Measurements from ENCODE around the gene NOVA2.
"Not testable (repeated sequence)": the region's sequence is repeated elsewhere in the genome, so short reads cannot be mapped to it uniquely, and the experiment has no call there.

Gene NOVA2

GRCh38 chr19:45899919-45900589, 73.6 kb downstream of the NOVA2 start:
- ATAC-seq: no peak
- no peak for TF ChIP-seq CSDC2 (CRISPR knock-in tag; IDR thresholded peaks at IDR 0.05)
- TF ChIP-seq PATZ1 (CRISPR knock-in tag; IDR thresholded peaks at IDR 0.05; ENCODE audit: borderline replicate concordance): no peak
- no peak for TF ChIP-seq POU6F1 (CRISPR knock-in tag; IDR thresholded peaks at IDR 0.05; ENCODE audit: borderline replicate concordance, low read depth)
- TF ChIP-seq PPARA (CRISPR knock-in tag; IDR thresholded peaks at IDR 0.05; ENCODE audit: borderline replicate concordance): no peak
- no peak for TF ChIP-seq TOX (CRISPR knock-in tag; IDR thresholded peaks at IDR 0.05; ENCODE audit: borderline replicate concordance)
- TF ChIP-seq BACH2 (CRISPR knock-in tag; IDR thresholded peaks at IDR 0.05; ENCODE audit: borderline replicate concordance): no peak

GRCh38 chr19:45899253-45899652, 74.4 kb downstream of the NOVA2 start:
- no peak for ATAC-seq
- no peak for TF ChIP-seq ZFP30 (CRISPR knock-in tag; IDR thresholded peaks at IDR 0.05)

GRCh38 chr19:45897261-45897812, 76.3 kb downstream of the NOVA2 start:
- ATAC-seq: no peak
- TF ChIP-seq BACH2 (CRISPR knock-in tag; IDR thresholded peaks at IDR 0.05; ENCODE audit: borderline replicate concordance) (no peak), PPARA (CRISPR knock-in tag; IDR thresholded peaks at IDR 0.05; ENCODE audit: borderline replicate concordance) (no peak)

GRCh38 chr19:45895983-45896599, 77.6 kb downstream of the NOVA2 start:
- ATAC-seq: not testable (repeated sequence)

- TF ChIP-seq ZNF565 (CRISPR knock-in tag; conservative IDR thresholded peaks at IDR 0.05; ENCODE audit: low read depth): no peak
- TF ChIP-seq POU6F1 (CRISPR knock-in tag; IDR thresholded peaks at IDR 0.05; ENCODE audit: borderline replicate concordance, low read depth): no peak
- no peak for TF ChIP-seq SNAI2 (CRISPR knock-in tag; IDR thresholded peaks at IDR 0.05)
- no peak for TF ChIP-seq ISL1 (CRISPR knock-in tag; IDR thresholded peaks at IDR 0.05)
- ATAC-seq: no peak
Measured at GRCh38 chr19:45895519-45895972, 78.1 kb downstream of the NOVA2 start.

GRCh38 chr19:45890877-45891276, 82.8 kb downstream of the NOVA2 start:
- ATAC-seq: no peak
- TF ChIP-seq ISL1 (CRISPR knock-in tag; IDR thresholded peaks at IDR 0.05) (no peak), ARNTL (CRISPR knock-in tag; IDR thresholded peaks at IDR 0.05; ENCODE audit: borderline replicate concordance, low read depth) (no peak), ZC3H10 (CRISPR knock-in tag; IDR thresholded peaks at IDR 0.05) (no peak), TCF4 (CRISPR knock-in tag; IDR thresholded peaks at IDR 0.05; ENCODE audit: borderline replicate concordance) (no peak), OSR1 (CRISPR knock-in tag; IDR thresholded peaks at IDR 0.05) (no peak), BACH2 (CRISPR knock-in tag; IDR thresholded peaks at IDR 0.05; ENCODE audit: borderline replicate concordance) (no peak), CSRNP3 (CRISPR knock-in tag; IDR thresholded peaks at IDR 0.05) (no peak), TSHZ2 (CRISPR knock-in tag; IDR thresholded peaks at IDR 0.05) (no peak), GLIS3 (CRISPR knock-in tag; IDR thresholded peaks at IDR 0.05) (no peak)

Data from SK-N-SH treated with all-trans-retinoic acid at 6 μM for 48 hours (cell line).